ENCODE data around the gene USH1C.

USH1C gene

GRCh38 chr11:17472467-17472866 lies 71.7 kb downstream of the USH1C start:
- DNase-seq (ENCODE audit: low read depth): no peak

- DNase-seq (ENCODE audit: low read depth): no peak
Observed at GRCh38 chr11:17471501-17471900, 72.7 kb downstream of the USH1C start.

GRCh38 chr11:17469998-17470397 lies 74.2 kb downstream of the USH1C start:
- DNase-seq (ENCODE audit: low read depth): no peak

- no peak for DNase-seq (ENCODE audit: low read depth)
Observed at GRCh38 chr11:17468122-17468521, 76.1 kb downstream of the USH1C start.

- no peak for DNase-seq (ENCODE audit: low read depth)
Observed at GRCh38 chr11:17463546-17464174, 80.6 kb downstream of the USH1C start.

GRCh38 chr11:17462940-17463339 lies 81.3 kb downstream of the USH1C start:
- no peak for DNase-seq (ENCODE audit: low read depth)

- no peak for DNase-seq (ENCODE audit: low read depth)
Observed at GRCh38 chr11:17460406-17460805, 83.8 kb downstream of the USH1C start.

GRCh38 chr11:17459236-17459896 lies 84.8 kb downstream of the USH1C start:
- DNase-seq (ENCODE audit: low read depth): no peak

- no peak for DNase-seq (ENCODE audit: low read depth)
Observed at GRCh38 chr11:17458268-17458667, 85.9 kb downstream of the USH1C start.

GRCh38 chr11:17457396-17458173 lies 86.6 kb downstream of the USH1C start:
- no peak for DNase-seq (ENCODE audit: low read depth)

GRCh38 chr11:17452668-17453067 lies 91.5 kb downstream of the USH1C start:
- DNase-seq (ENCODE audit: low read depth): no peak

- DNase-seq (ENCODE audit: low read depth): no peak
Observed at GRCh38 chr11:17449158-17449557, 95.1 kb downstream of the USH1C start.

GRCh38 chr11:17446482-17446881 lies 97.7 kb downstream of the USH1C start:
- DNase-seq (ENCODE audit: low read depth): no peak

GRCh38 chr11:17445240-17445795 lies 98.9 kb downstream of the USH1C start:
- DNase-seq (ENCODE audit: low read depth): no peak

GRCh38 chr11:17443926-17444690 lies 100.1 kb downstream of the USH1C start:
- no peak for DNase-seq (ENCODE audit: low read depth)

All from iris pigment epithelial cell (primary cell).